ENCODE results near the gene RPTOR.

Gene RPTOR

GRCh38 chr17:80857756-80858171 is 313.1 kb downstream of the RPTOR start:
- no peak for DNase-seq

- DNase-seq, result no peak
Observed at GRCh38 chr17:80858301-80859001, 313.8 kb downstream of the RPTOR start.

GRCh38 chr17:80859002-80859941 is 314.6 kb downstream of the RPTOR start:
- no peak for DNase-seq

DNA sequence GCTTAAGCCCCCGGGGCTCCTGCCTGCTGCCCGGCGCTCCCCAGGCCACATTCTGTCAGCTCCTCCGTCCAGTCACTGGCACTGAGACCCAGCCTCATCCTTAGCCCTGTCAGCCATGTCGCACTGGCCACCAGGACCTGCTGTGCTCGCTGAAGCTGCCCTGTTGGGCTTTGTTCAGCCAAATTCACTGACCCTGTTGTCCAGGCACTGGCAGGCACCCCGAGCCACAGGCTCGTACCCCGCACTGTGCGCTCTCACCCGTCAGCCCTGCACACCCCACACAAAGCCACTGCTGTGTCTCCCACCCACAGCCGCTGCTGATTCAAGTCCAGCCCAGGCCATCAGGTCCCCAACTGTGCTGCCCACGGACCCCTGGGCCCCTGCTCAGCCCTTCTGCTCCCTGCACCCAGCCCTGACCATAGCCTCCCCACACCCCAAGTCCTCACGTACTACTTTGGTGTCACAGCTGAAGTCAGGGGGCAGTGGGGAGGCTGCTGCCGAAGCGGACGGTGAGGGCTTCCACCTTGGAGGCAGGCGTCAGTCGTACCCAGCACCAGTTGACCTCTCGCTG is 315.5 kb downstream of the RPTOR start:
- DNase-seq, result no peak

GRCh38 chr17:80860703-80861417 is 316.2 kb downstream of the RPTOR start:
- no peak for DNase-seq

GRCh38 chr17:80861418-80861815 is 316.8 kb downstream of the RPTOR start:
- no peak for DNase-seq

DNA sequence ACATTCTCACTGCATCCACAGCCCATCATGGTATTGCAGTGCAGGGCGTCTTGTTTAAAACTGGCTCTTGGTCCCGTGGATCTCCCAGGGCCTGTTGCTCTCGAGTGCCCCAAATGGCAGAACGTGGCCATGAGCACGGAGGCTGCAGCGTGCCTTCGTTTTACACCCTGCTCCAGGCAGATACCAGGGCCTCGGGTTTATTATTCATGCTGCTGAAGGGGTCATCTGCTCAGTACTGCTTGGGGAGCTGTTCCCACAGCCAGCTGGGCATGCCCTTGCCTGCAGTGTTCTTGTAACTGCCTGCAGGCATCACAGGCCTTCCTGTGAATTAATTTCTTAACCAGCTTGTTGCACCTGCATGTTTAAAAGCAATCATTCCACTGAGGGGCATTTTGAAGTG is 317.3 kb downstream of the RPTOR start:
- no peak for DNase-seq

DNA sequence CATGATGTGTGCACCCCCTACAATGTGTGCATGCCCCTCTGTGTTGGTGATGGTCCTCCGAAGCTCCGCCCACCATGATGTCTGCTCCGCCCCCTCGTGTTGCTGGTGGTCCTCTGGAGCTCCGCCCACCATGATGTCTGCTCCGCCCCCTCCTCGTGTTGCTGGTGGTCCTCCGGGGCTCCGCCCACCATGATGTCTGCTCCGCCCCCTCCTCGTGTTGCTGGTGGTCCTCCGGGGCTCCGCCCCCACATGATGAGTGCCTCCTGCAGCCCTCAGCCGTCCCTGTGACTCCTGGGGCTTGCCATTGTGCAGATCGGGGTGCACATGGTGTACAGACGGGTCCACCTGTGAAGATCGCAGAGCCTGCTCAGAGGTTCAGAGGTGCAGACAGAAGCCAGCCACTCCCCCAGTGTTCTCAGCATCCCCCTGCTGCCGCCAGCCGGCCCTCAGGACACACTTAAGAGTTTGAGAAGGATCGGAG is 317.9 kb downstream of the RPTOR start:
- no peak for DNase-seq

DNA sequence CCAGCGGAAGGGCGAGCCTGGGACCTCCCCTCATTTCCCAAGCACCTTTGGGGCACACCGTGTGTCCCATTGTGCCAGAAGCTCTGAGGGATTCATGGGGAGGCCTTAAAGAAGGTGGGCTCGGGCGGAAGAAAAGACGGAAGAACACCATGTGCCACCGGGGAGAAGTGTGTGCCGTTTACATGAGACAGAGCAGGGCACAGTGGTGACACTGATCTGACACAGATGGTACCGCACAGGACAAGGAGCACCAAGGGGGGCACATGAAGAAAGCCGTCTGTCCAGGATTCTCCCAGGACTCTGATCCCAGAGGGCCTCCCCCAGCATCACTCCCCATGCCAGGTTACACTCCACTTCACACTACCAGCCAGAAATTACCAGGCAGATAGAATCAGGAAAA is 318.3 kb downstream of the RPTOR start:
- DNase-seq, result no peak

- DNase-seq, result no peak
Observed at GRCh38 chr17:80863626-80864025, 319.0 kb downstream of the RPTOR start.

DNA sequence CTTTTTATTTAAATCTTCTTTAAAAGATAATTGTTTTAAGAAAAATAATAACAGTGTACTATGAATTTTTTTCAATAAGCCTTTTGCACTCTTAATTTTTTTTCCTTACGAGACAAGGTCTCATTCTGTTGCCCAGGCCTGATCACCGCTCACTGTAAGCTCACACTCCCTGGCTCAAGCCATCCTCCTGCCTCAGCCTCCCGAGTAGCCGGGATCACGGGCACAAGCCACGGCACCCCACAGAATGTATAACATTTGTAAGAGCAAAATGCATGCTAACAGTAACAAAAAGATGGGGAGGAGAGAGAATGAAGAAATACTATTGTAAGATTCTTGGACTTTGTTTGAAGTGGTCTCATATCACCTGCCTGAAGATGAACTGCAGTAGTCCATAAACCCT is 320.1 kb downstream of the RPTOR start:
- no peak for DNase-seq

DNA sequence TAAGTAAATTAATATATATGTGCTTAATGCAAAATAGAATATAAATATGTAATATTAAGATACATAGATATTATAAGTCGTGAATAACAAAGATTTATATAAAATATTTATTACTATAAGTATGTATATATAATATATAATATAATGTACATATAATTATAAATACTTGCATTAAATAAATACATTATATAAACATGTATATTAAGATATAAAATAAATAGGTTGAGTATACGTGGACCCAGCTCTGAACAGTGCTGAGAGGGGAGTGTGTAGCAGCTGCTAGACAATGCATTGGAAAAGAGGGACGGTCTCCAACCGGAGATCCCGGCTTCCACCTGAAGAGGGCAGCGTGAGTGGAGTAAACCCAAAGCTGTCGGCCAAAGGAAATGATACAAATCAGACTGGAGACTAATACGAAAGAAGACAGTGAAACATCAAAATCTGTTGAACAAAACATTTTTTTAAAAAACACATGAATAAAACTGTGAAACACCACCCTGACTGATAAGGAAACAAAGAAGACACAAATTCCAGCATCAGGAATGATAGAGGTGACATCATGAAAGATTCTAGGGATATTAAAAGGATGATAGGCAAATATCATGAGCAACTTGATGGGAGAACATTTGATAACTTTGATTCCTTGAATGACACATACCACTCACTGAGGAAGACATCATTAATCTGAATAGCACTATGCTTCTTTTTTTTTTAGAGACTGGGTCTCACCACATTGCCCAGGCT is 321.6 kb downstream of the RPTOR start:
- peak; percentile 25 for DNase-seq

DNA sequence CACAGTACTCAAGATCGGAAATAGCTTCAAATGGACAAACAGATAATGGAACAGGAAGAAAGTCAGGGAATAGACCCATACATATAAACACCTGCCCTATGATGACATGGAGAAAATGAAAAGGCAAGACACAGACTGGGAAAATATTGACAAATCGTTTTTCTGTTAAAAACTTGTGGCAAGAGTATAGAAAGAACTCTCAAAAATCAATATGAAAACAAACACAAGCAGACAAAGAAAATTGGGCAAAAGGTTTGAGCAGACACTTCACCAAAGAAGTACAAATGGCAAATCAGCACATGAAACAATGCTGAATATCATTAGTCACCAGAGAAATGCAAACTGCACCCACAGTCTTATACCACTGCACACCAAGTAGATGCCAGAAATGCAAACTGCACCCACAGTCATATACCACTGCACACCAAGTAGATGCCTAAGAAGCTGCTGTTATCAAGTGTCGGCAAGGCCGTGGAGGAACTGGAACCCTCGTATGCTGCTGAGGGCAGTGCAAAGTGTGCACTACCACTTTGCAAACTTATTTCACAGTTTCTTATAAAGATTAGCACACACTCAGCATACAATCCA is 323.5 kb downstream of the RPTOR start:
- no peak for DNase-seq

GRCh38 chr17:80869481-80870145 is 325.0 kb downstream of the RPTOR start:
- DNase-seq, result no peak

- DNase-seq, result no peak
Observed at GRCh38 chr17:80870401-80870800, 325.8 kb downstream of the RPTOR start.

GRCh38 chr17:80871341-80871740 is 326.7 kb downstream of the RPTOR start:
- DNase-seq, result no peak

DNA sequence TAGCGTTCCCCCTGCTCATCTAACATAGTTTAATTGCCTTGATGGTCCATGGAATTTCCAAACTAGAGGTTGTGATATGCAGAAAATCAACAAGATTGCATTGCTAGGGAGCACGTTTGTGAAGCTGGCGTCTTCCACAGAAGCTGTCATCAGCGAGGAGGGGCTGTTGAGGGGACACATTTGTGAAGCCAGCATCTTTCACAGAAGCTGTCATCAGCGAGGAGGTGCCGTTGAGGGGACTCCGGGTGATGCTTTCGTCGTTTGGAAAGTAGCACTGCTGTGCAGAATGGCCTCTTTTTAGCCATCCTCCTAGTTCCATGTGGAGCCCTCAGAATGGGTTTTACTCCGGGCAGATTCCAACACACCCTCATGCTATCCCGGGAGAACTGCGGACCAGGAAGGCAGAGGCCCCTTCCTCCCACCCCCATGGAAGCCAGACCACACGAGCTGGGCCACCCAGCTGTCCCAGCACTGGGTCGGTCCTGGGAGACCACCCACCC is 327.4 kb downstream of the RPTOR start:
- DNase-seq, result no peak

DNA sequence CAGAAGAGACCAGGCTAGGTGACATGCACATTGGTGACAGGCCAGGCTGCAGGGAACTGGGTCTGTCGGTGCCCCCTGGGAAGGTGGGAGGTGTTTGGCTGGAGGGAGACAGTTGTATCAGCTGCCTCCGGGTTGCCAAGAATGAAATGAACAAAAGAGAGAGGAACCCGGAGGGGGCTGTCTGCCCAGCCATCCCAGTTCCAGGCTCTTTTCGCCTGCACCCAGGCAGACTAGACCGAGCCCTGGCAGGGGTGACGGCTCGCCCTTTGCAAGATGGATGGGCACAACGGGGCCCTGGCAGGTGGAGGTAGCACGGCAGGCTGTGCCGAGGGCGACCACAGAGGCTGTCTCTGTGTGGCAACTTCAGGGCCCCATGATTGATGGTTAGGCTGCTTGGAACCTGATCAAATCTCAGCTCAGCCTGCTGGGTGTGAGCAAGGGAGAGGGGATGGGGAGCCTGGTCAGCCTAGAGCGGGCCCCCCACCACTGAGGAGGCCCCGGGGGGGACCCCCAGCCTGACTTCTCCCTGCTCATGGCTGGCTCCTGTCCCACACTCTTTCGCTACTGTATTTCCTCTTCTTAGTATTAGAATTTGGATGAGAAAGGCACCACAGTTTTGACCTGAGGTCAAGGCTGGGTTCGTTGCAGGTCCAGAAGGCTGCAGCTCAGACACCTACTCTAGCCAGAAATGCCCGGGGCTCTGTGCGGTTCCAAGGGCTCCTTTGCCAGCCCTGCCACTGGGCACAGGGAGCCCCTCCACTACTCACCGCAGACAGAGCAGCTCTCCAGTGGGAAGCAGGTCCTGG is 328.1 kb downstream of the RPTOR start:
- no peak for DNase-seq

GRCh38 chr17:80873307-80873951 is 328.8 kb downstream of the RPTOR start:
- DNase-seq, result no peak

All from NCI-H2107 (cell line).